Right lobe of liver (tissue), 4 donors: ENCODE results near the gene ASTL.

Source experiments
- CTCF ChIP-seq, 4 donors: fragments of 200-600 bp in 3 of 4; fragments of 450-650 bp in 1 of 4; IDR thresholded peaks; one replicate each; pipeline versions ENCODE4 v1.5.1 to v1.8.0; 2016 to 2022; ENCODE audit warnings: antibody characterized with exemption in 4 of 4, mild to moderate bottlenecking in 2 of 4
- POLR2A ChIP-seq: fragments of 450-650 bp; IDR thresholded peaks from one replicate; pipeline ENCODE4 v1.6.1; 2017; ENCODE audit warnings: antibody characterized with exemption, mild to moderate bottlenecking
- donor health status: DM: no; HTN: no; CAD: no.
- donor health status: DM: no; HTN: no; CAD: no.
- donor health status: DM: no; HTN: yes; CAD: no.

GRCh38 chr2:96098900-96099590, 39.3 kb downstream of the ASTL start:
- TF ChIP-seq CTCF (IDR thresholded peaks at IDR 0.05) (no peak), POLR2A (no peak)
